Glomerular endothelial cell (primary cell): ENCODE results near the gene NUBP1. TPM values are rescaled to one million over a fixed set of nuclear protein-coding genes. Genes with fewer than 3 reads are reported as not detected.

Source experiments
- DNase-seq: peaks from one replicate; pipeline ENCODE4 v3.0.0-alpha.2; 2011; ENCODE audit warnings: low read depth, low spot score; ENCODE audit errors: extremely low read depth
- total RNA-seq: library from RNA; depleted of rRNA; stranded (reverse); fragments of >200 nt; gene quantifications from 2 replicates; pipeline ENCODE4 v1.2.3, GENCODE V29; 2015

The NUBP1 gene
- total RNA-seq, 1 donor from 2014 or later = 31.0 TPM

DNA sequence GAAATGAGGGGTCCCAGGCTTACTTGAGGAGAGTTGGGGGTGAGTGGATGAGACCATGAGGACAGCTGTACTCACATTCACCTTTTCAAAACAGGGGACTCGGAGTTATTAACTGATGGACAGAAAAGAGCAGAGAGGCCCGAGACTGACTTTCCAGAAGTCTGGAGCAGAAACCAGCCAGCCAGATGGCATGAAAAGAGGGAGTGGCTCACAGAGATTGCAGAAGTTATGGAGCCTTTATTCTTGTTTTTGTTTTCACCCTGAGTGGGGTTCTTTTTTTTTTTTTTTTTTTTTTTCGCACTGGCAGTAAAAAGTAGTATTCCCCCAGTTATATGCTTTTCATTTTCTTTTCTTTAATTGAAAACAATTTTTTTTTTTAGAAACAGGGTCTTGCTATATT, 56.1 kb downstream of the NUBP1 start:
- no peak for DNase-seq

DNA sequence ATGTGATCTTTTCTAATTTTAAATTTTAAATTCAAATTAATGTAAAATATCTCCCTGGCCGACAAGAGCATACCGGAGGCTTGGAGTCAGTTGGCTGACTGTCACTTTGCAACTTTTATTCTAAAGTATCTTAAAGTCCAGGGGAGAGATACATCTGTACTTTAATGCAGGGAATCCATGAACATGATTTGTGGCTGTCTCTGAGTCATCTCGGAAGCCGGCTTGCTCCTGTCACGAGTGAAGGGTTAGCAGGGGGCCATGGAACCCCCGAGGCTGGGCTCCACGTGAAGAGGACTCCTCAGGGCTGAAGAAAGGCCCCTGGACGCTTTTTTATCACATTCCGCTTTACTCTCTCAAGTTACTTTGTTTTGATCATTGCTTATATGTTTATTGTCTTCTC, 61.7 kb downstream of the NUBP1 start:
- DNase-seq = no peak

DNA sequence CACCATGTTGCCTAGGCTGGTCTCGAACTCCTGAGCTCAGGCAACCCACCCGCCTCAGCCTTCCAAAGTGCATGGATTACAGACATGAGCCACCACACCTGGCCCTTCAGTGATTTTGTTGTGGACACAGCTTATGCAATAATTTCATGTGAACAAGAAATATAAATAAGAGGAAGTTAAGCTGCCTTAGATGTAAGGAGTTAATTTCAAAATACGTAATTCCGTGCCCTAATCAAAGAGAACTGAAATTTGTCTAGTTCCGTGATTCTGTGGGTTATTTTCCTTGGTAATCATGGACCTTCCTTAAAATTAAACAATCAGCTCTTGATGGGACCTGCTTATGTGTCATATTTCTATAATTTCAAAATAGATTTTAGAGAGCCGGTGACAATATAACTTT, 63.1 kb downstream of the NUBP1 start:
- DNase-seq = no peak

DNA sequence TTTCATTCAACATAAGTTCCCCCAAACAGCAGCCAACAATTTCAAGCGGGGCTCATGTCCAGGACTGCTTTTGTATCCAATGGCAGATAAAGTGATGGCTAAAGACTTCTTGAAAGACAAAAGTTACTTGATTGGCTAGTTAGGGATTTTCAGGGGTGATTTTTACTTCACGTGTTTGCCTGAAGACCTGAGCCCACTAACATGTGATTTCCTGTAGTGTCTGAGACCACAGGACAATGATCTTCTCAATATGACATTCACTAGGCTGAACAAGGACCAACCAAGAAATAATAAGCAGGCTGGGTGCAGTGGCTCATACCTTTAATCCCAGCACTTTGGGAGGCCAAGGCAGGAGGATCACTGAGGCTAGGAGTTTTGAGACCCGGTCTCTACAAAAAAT, 64.6 kb downstream of the NUBP1 start:
- DNase-seq = no peak

DNA sequence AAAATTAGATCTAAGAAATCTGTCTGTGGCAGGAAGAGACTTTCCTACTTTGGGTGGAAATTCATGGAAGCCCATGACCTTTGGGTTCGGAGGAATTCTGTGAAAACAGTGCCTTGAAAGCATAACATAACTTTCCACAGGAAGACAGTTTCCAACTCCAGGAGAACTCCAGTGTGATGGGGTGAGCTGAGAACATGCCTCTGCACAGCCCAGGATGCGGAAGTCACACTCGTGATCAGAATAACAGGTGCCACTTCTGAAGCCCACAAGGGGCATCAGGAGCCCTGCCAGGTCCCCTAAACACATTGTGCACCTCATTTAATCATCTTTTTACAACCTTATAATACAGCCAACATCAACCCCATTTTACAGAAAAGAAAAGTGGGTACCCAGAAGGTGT, 65.2 kb downstream of the NUBP1 start:
- DNase-seq = no peak

DNA sequence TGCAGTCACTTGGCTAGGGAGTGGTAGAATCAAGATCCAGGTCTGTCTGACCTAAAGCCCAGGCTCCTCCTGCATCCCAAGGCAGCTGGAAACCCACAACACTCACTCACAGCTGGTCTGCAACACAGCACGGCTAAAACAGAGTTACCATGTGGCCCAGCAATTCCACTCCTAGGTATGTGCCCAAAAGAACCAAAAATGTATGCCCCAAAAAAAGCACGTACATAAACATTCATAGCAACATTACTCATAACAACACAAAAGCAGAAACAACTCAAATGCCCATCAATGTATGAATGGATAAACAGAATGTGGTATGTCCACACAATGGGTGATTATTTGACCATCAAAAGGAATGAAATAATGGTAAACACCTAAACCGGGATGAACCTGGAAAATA, 66.1 kb downstream of the NUBP1 start:
- DNase-seq = no peak

DNA sequence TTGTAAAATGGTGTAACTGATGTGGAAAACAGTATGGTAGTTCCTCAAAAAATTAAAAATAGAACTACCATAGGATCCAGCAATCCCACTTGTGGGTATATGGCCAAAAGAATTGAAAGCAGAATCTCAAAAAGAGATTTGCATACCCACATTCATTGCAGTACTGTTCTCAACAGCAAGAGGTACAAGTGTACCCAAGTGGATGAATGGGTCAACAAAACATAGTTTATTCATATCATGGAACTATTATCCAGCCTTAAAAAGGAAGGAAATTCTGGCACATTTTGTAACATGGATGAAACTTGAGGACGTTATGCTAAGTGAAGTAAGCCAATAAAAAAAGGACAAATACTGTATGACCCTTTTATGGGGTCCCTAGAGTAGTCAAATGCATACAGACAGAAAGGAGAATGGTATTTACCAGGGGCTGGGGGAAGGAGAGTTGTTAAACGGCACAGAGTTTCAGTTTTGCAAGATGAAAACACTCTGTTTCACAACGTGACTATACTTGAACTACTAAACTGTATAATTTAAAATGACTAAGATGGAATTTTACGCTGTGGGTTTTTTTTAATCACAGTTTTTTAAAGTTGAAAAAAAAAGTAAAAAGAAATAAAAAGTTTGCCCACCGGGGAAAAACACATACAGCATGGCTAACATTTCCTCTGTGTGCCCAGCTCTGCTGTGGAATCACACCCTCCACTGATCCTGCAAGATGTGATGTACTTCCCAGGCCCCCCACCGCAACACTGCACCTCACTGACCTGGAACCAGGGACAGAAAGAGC, 68.9 kb downstream of the NUBP1 start:
- DNase-seq = no peak

DNA sequence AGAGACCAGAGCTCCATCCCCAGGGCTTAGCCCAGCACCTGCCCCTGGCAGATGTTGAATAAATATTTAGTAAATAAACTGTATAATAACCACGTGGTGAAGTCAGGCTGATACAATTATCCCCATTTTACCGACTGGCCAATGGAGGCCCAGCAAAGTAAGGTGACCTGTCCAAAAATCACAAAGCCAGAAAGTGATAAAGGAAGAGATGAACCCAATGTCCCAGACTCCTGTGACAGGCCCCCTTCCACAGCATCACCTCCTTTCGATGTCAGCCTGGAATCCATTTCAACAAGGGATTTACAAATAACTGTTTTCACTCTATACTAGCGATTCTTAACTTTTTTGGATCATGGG, 69.4 kb downstream of the NUBP1 start:
- DNase-seq = no peak

DNA sequence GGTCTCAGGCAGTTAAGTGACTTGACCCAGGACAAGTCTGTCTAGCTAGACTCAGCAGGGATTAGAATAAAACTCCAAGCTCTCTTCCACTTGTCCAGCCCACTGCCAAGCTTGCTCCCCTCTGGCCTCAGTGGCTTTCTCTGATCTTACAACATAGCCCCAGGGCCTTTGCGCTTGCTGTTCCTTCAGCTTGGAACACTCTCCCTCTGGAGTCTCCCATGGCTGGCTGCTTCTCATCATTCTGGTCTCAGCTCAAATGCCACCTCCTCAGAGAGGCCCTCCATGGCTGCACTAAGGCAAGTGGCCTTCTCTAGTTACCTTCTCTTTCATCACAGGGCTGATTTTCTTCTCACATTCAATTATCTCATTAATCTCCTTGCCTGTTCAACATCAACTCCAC, 73.9 kb downstream of the NUBP1 start:
- DNase-seq = no peak

DNA sequence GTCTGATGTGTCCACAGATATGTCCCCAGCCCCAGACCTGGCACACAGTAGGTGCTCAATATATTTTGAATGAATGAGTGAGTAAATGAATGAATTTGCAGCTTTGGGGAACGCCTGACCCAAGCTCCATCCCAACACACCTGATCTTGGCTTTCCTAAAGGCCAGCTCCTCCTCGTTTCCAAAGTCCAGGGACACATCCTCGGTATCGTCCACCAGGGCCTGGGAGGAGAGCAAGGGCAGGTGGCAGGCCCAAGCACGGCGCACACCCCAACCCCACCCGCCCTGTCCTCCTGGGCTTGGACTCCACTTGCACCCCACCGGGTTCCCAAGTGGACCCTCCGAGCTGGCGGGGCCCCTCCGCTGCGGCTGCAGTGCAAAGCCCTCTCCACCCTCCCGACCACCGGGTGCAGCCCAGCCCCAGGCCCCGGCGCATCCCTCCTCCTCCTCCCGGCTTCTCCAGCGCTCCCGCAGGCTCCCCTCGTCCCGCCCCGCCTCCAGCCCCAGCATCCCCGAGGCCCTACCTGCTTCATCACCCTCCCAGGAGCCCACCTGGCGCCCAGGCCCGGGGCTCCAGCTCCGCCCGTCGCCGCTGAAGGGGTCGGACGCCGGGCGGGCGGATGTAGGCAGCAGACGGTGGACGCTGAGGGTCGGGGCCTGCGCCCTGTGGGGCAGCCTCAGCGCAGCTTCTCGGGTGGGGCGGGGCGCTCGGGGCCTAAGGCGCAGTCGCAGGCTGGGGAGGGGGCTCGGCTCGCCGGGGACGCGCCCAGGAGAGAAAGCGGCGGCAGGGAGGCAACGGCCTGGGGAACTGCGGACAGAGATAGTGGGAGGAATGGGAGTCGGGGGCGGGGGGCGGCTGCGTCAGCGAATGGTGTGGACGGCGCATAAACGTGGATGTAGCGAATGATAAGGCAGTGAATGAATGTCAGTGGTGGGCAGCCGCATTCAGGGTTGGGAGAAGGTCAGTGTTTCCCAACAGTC, 74.6 kb downstream of the NUBP1 start, which contains the start of gene TVP23A:
Gene TVP23A, minus strand, starts transcription at position 832 of the 979 bp plus-strand sequence. Its CDS starts 301 bp downstream, at position 531.
- no peak for DNase-seq

Other genes with a start within 250 kb of the NUBP1 start
- gene EMP2, start 163.2 kb upstream of the NUBP1 start, total RNA-seq = 6.0 and 6.9 TPM in 2 replicates
- 0.10 and 0.12 TPM in 2 replicates for gene TEKT5, start 48.9 kb upstream of the NUBP1 start, total RNA-seq
- gene TVP23A, start 75.0 kb downstream of the NUBP1 start, total RNA-seq = not detected in 2 replicates
- 0.19 and 0.93 TPM in 2 replicates for gene CIITA, start 133.4 kb downstream of the NUBP1 start, total RNA-seq
- 57.6 and 69.0 TPM in 2 replicates for gene DEXI, start 198.6 kb downstream of the NUBP1 start, total RNA-seq
- gene CLEC16A, start 200.7 kb downstream of the NUBP1 start, total RNA-seq = 21.0 and 32.4 TPM in 2 replicates